ENCODE measurements around the gene GPSM1.
"Not testable (repeated sequence)": the region's sequence is repeated elsewhere in the genome, so short reads cannot be mapped to it uniquely, and the experiment has no call there.

GPSM1 gene

GRCh38 chr9:136346927-136347465 lies 19.7 kb downstream of the GPSM1 start:
- DNase-seq = no peak

- no peak for DNase-seq
Measured at GRCh38 chr9:136347472-136348256, 20.3 kb downstream of the GPSM1 start.

GRCh38 chr9:136348691-136349090 lies 21.4 kb downstream of the GPSM1 start:
- DNase-seq = no peak

GRCh38 chr9:136349546-136349945 lies 22.2 kb downstream of the GPSM1 start:
- DNase-seq = no peak

GRCh38 chr9:136351252-136351800 lies 24.0 kb downstream of the GPSM1 start:
- no peak for DNase-seq

GRCh38 chr9:136351868-136352267 lies 24.5 kb downstream of the GPSM1 start:
- DNase-seq = not testable (repeated sequence)

GRCh38 chr9:136352682-136353081 lies 25.3 kb downstream of the GPSM1 start:
- no peak for DNase-seq

GRCh38 chr9:136353088-136353487 lies 25.7 kb downstream of the GPSM1 start:
- DNase-seq = no peak

GRCh38 chr9:136353757-136354488 lies 26.6 kb downstream of the GPSM1 start:
- no peak for DNase-seq

GRCh38 chr9:136354592-136355085 lies 27.3 kb downstream of the GPSM1 start:
- DNase-seq = no peak

- DNase-seq = no peak
Measured at GRCh38 chr9:136355616-136356557, 28.5 kb downstream of the GPSM1 start.

GRCh38 chr9:136357202-136357725 lies 29.9 kb downstream of the GPSM1 start:
- no peak for DNase-seq

- no peak for DNase-seq
Measured at GRCh38 chr9:136358016-136358415, 30.7 kb downstream of the GPSM1 start.

GRCh38 chr9:136358888-136359287 lies 31.5 kb downstream of the GPSM1 start:
- no peak for DNase-seq

GRCh38 chr9:136359774-136360718 lies 32.7 kb downstream of the GPSM1 start:
- DNase-seq = no peak

GRCh38 chr9:136361047-136361753 lies 33.9 kb downstream of the GPSM1 start:
- DNase-seq = no peak

GRCh38 chr9:136361754-136362449 lies 34.6 kb downstream of the GPSM1 start:
- no peak for DNase-seq

- no peak for DNase-seq
Measured at GRCh38 chr9:136362450-136362784, 35.1 kb downstream of the GPSM1 start.

- peak; percentile 79 for DNase-seq
Measured at GRCh38 chr9:136363106-136363948, 36.0 kb downstream of the GPSM1 start, which contains the start of gene DNLZ. TSS of gene DNLZ (minus strand) at chr9:136363744. CDS start at chr9:136363714, 30 bp downstream.
